HCEC 1CT (cell line): ENCODE data around the gene PFKL.
A peak's percentile ranks its signal among the peaks of the same experiment; 100 is the strongest.
"Not testable (repeated sequence)": the region's sequence is repeated elsewhere in the genome, so short reads cannot be mapped to it uniquely, and the experiment has no call there.

Experiments
- DNase-seq: peaks from one replicate; pipeline ENCODE4 v3.0.0-alpha.2; 2017

Gene PFKL

GRCh38 chr21:44329971-44330681 is 30.3 kb downstream of the PFKL start:
- no peak for DNase-seq

GRCh38 chr21:44330698-44331097 is 30.8 kb downstream of the PFKL start:
- no peak for DNase-seq

GRCh38 chr21:44331209-44331608 is 31.4 kb downstream of the PFKL start:
- DNase-seq, result no peak

GRCh38 chr21:44331650-44332307 is 31.9 kb downstream of the PFKL start:
- no peak for DNase-seq

GRCh38 chr21:44332383-44332782 is 32.5 kb downstream of the PFKL start:
- no peak for DNase-seq

- no peak for DNase-seq
Measured at GRCh38 chr21:44332965-44333364, 33.1 kb downstream of the PFKL start.

- no peak for DNase-seq
Measured at GRCh38 chr21:44333509-44334328, 33.9 kb downstream of the PFKL start.

GRCh38 chr21:44334329-44335030 is 34.6 kb downstream of the PFKL start:
- no peak for DNase-seq

- no peak for DNase-seq
Measured at GRCh38 chr21:44335266-44336059, 35.6 kb downstream of the PFKL start.

GRCh38 chr21:44337449-44337848 is 37.6 kb downstream of the PFKL start:
- no peak for DNase-seq

GRCh38 chr21:44337941-44338895 is 38.4 kb downstream of the PFKL start:
- peak; percentile 24 for DNase-seq

GRCh38 chr21:44338971-44339910 is 39.4 kb downstream of the PFKL start, which contains the start of gene CFAP410:
Gene CFAP410 (minus strand): TSS chr21:44339390. CDS start chr21:44339194, 196 bp downstream.
- peak; percentile 92 for DNase-seq

- DNase-seq, result not testable (repeated sequence)
Measured at GRCh38 chr21:44341726-44342458, 42.0 kb downstream of the PFKL start.

GRCh38 chr21:44342981-44343380 is 43.1 kb downstream of the PFKL start:
- DNase-seq, result not testable (repeated sequence)

- no peak for DNase-seq
Measured at GRCh38 chr21:44344541-44345183, 44.8 kb downstream of the PFKL start.

- DNase-seq, result no peak
Measured at GRCh38 chr21:44345495-44345894, 45.6 kb downstream of the PFKL start.

- no peak for DNase-seq
Measured at GRCh38 chr21:44347911-44348451, 48.1 kb downstream of the PFKL start.

- no peak for DNase-seq
Measured at GRCh38 chr21:44348861-44349260, 49.0 kb downstream of the PFKL start.
